ENCODE measurements around the gene CAPZA3. TPM values are rescaled to one million over a fixed set of nuclear protein-coding genes. Genes with fewer than 3 reads are reported as not detected.

The CAPZA3 gene
- total and polyA plus RNA-seq, 10 of the 15 experiments (the other 5 are each of a cell fraction or from before 2014, with no cell fraction given): not detected

DNA sequence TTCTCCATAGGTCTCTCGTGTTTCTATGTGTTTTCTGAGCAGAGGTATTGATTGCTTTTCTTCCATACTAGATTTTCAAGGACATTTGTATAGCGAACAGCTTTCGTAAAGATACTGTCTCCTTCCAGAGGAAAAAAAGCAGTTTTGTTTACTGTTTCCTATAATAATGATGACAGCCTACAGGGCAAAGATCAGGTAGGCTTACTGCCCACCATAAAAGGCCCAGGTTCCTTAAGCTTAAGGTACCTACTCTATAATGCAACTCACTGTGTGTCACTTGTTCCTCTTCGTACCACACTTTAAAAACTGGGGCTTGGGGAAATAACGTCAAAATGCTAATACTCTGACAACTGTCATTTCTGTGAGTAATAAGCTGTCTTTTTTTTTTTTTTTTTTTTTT is 6.8 kb upstream of the CAPZA3 start:
- H3K9ac ChIP-seq (ENCODE audit: control insufficient read depth, insufficient read depth, low read length): no peak overlapping the region
- H3K27ac ChIP-seq (ENCODE audit: control insufficient read depth, insufficient read depth): no peak overlapping the region
- no peak overlapping the region for H3K4me2 ChIP-seq (ENCODE audit: control insufficient read depth, insufficient read depth)
- no peaks in the 10 kb centered on the region for H3K4me1 ChIP-seq (ENCODE audit: control insufficient read depth, insufficient read depth, low read length)
- no peaks in the 10 kb centered on the region for H3K27me3 ChIP-seq (replicated peaks in 1 of 2; ENCODE audit: control insufficient read depth in 2 of 2, insufficient read depth in 2 of 2, low read length in 1 of 2)
- WGBS (ENCODE audit: insufficient coverage, insufficient replicate concordance, low lambda C conversion rate, missing lambda C conversion rate): 57% methylated on average over 5 of the region's 5 CpGs
- no peaks in the 10 kb centered on the region for H4K20me1 ChIP-seq (ENCODE audit: control insufficient read depth, insufficient read depth)
- intact Hi-C loops (cut with micrococcal nuclease; ENCODE audit: unreplicated experiment): no loop called here
- no TSS peak for BruUV-seq (replicated peaks)
- no peak for DNase-seq (ENCODE audit: low read depth, low spot score)
- ChIA-PET POLR2A (no interaction called here), CTCF (no interaction called here), RAD21 (ENCODE audit: unreplicated experiment) (no interaction called here), SMC1A (ENCODE audit: uncharacterized antibody, unreplicated experiment) (no interaction called here)
- TF ChIP-seq ETV6 (conservative IDR thresholded peaks at IDR 0.05 in 1 of 2, IDR thresholded peaks at IDR 0.05 in 1 of 2; ENCODE audit: borderline replicate concordance in 1 of 2, low read depth in 1 of 2): no peak
- no peak for TF ChIP-seq CEBPZ (IDR thresholded peaks at IDR 0.05; ENCODE audit: low read depth, low read length)
- no peak for TF ChIP-seq HCFC1 (IDR thresholded peaks at IDR 0.05; ENCODE audit: low read length)
- TF ChIP-seq YY1 (IDR thresholded peaks at IDR 0.05; ENCODE audit: low read depth, low read length): no peak
- H3K4me3 ChIP-seq: no peak overlapping the region
- FAIRE-seq: no peak
- in situ Hi-C loops (cut with MboI): no loop called here
- H3K79me2 ChIP-seq (ENCODE audit: control insufficient read depth, insufficient read depth, low read length): no peaks in the 10 kb centered on the region
- no peak overlapping the region for H2AFZ ChIP-seq (ENCODE audit: control insufficient read depth, low read depth, low read length)
- no peaks in the 10 kb centered on the region for H3K9me3 ChIP-seq (replicated peaks; ENCODE audit: control insufficient read depth, insufficient read depth, low read length)
- no peaks in the 10 kb centered on the region for H3K36me3 ChIP-seq (ENCODE audit: control insufficient read depth in 2 of 2, insufficient read depth in 2 of 2, low read length in 1 of 2)
- no peak for ATAC-seq

- RAD21 ChIA-PET (ENCODE audit: unreplicated experiment): no interaction called here
- intact Hi-C loops (cut with micrococcal nuclease; ENCODE audit: unreplicated experiment): no loop called here
Observed at GRCh38 chr12:18747895-18748294, 10.0 kb downstream of the CAPZA3 start.

More at GRCh38 chr12:18747895-18748294, 10.0 kb downstream of the CAPZA3 start:
- H3K4me2 ChIP-seq (ENCODE audit: control insufficient read depth, insufficient read depth): no peak overlapping the region
- no peak for TF ChIP-seq MYC (IDR thresholded peaks at IDR 0.05; ENCODE audit: insufficient read depth, insufficient read length, insufficient replicate concordance, low read length, severe bottlenecking)
- no peak for TF ChIP-seq ASH2L (IDR thresholded peaks at IDR 0.05; ENCODE audit: borderline replicate concordance, low read depth)
- TF ChIP-seq RCOR1 (conservative IDR thresholded peaks at IDR 0.05; ENCODE audit: low read depth, low read length): no peak
- no peak for TF ChIP-seq CBX3 (IDR thresholded peaks at IDR 0.05; ENCODE audit: borderline replicate concordance, low read depth)
- no peak for TF ChIP-seq POU2F2 (IDR thresholded peaks at IDR 0.05; ENCODE audit: borderline replicate concordance, low read depth, low read length)
- TF ChIP-seq MYB (IDR thresholded peaks at IDR 0.05; ENCODE audit: borderline replicate concordance, low read depth, low read length): no peak
- no peak for TF ChIP-seq WRNIP1 (IDR thresholded peaks at IDR 0.05; ENCODE audit: borderline replicate concordance, low read depth, low read length)
- TF ChIP-seq NFYA (IDR thresholded peaks at IDR 0.05; ENCODE audit: borderline replicate concordance, low read depth, low read length): no peak
- TF ChIP-seq EZH2 (IDR thresholded peaks at IDR 0.05; ENCODE audit: borderline replicate concordance, control insufficient read depth, low read depth, low read length): no peak
- no peaks in the 10 kb centered on the region for H3K4me1 ChIP-seq (ENCODE audit: control insufficient read depth, insufficient read depth, low read length)
- ChIA-PET SMC1A (ENCODE audit: uncharacterized antibody, unreplicated experiment) (interaction anchor here (0.9 kb wide), 1 partner anchor 9 kb away, joined by 3 read pairs; the partner anchor contains the start of gene CAPZA3), CTCF (interaction anchor here (0.8 kb wide), 1 partner anchor 16 kb away, joined by 4 read pairs; no protein-coding TSS in a partner anchor), POLR2A (no interaction called here)
- H3K9me3 ChIP-seq (replicated peaks; ENCODE audit: control insufficient read depth, insufficient read depth, low read length): no peaks in the 10 kb centered on the region
- no peak overlapping the region for H2AFZ ChIP-seq (ENCODE audit: control insufficient read depth, low read depth, low read length)
- in situ Hi-C loops (cut with MboI): no loop called here
- ATAC-seq (no peak), FAIRE-seq (no peak), DNase-seq (ENCODE audit: low read depth, low spot score) (no peak)
- 36% methylated on average over 1 of the region's 1 CpG for WGBS (ENCODE audit: insufficient coverage, insufficient replicate concordance, low lambda C conversion rate, missing lambda C conversion rate)
- H3K4me3 ChIP-seq: no peak overlapping the region
- no peaks in the 10 kb centered on the region for H3K27me3 ChIP-seq (replicated peaks in 1 of 2; ENCODE audit: control insufficient read depth in 2 of 2, insufficient read depth in 2 of 2, low read length in 1 of 2)
- no peaks in the 10 kb centered on the region for H3K36me3 ChIP-seq (ENCODE audit: control insufficient read depth in 2 of 2, insufficient read depth in 2 of 2, low read length in 1 of 2)
- no peak overlapping the region for H3K27ac ChIP-seq (ENCODE audit: control insufficient read depth, insufficient read depth)
- H3K79me2 ChIP-seq (ENCODE audit: control insufficient read depth, insufficient read depth, low read length): no peaks in the 10 kb centered on the region
- BruUV-seq (replicated peaks): no TSS peak
- no peak overlapping the region for H3K9ac ChIP-seq (ENCODE audit: control insufficient read depth, insufficient read depth, low read length)
- H4K20me1 ChIP-seq (ENCODE audit: control insufficient read depth, insufficient read depth): no peaks in the 10 kb centered on the region

All from GM12878 (cell line).